H7 (cell line): ENCODE results near the gene HYAL3. TPM values are rescaled to one million over a fixed set of nuclear protein-coding genes. Genes with fewer than 3 reads are reported as not detected.
A peak's percentile ranks its signal among the peaks of the same experiment; 100 is the strongest.
"Not testable (repeated sequence)": the region's sequence is repeated elsewhere in the genome, so short reads cannot be mapped to it uniquely, and the experiment has no call there.

Experiments used
- DNase-seq: peaks from one replicate; pipeline ENCODE4 v3.0.0; 2012
- H3K27me3 ChIP-seq: 2 replicates; pipeline ENCODE4 v1.6.0; 2011; ENCODE audit warnings: mild to moderate bottlenecking, low read length; ENCODE audit not compliant: control insufficient read depth, insufficient read depth
- H3K36me3 ChIP-seq: replicated peaks from 2 replicates; pipeline ENCODE4 v1.5.1; 2011; ENCODE audit warnings: low read length; ENCODE audit not compliant: control insufficient read depth, insufficient read depth
- H3K4me3 ChIP-seq: 2 replicates; pipeline ENCODE4 v1.5.1; 2011; ENCODE audit warnings: low read depth, mild to moderate bottlenecking, control low read depth, low read length, moderate library complexity; ENCODE audit not compliant: insufficient read depth
- total RNA-seq: library from RNA; depleted of rRNA; stranded (reverse); fragments of >200 nt; shearing (Covaris generic); gene quantifications from 2 replicates; pipeline ENCODE4 v1.2.3, GENCODE V29; 2014

HYAL3 gene
- total RNA-seq, 1 experiment from 2014 or later = 5.7 TPM

DNA sequence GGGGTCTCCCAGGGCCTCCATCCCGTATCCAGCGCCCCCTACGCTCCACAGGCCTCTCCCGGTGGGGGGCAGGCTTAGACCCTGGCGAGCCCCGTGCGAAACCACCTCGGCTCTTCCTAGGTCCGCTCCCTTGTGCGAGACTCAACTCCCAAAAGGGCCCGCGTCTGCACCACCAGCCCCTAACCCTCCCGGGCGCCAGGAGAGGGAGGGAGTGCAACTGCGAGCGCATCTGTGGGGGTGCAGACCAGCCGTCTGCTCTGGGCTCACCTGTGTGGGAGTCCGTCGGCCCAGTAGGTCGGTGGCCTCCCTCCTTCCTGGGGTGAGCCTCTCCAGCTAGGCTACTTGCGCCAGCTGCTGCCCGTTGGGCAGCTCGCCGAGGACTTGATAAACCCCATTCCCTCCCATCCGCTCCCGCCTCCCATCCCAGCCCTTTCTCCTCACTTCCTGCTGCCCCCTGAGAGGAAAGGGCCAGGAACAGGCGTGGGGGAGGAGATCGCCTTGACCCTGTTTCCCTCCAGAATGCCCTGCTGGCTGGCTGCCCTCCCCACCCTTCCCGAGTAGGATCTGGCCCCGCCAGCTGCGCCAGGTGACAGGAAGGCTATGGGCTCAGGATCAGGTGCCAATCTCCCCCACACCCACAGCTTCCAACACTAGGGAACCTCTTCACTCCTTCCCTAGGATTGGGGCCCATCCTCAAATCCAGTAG is 23.3 kb upstream of the HYAL3 start, which contains the start of gene HYAL2:
Gene HYAL2, minus strand, starts transcription at position 360 of the 706 bp plus-strand sequence. CDS start 2,256 bp downstream, outside the sequence.
- DNase-seq = peak; percentile 85
- H3K36me3 ChIP-seq = peaks cover 26% of the 10 kb centered on the region
- H3K4me3 ChIP-seq = peak within 1 kb of the TSS; percentile 62
- H3K27me3 ChIP-seq = no peaks in the 10 kb centered on the region

DNA sequence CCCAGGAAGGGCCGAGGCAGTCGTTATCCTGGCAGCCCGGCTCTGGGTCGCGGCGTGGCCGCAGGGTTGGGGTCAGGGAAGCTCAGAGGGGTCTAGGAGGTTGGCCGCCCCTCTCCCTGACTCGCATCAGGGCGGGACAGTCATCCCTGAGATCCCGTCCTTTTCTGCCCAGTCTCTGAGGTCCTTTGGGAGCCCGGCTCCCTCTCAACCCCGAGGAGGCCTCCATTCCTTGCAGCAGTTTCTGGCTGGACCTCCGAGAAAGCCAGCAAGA is 22.8 kb upstream of the HYAL3 start:
- no peak for DNase-seq
- peaks cover 31% of the 10 kb centered on the region for H3K36me3 ChIP-seq

DNA sequence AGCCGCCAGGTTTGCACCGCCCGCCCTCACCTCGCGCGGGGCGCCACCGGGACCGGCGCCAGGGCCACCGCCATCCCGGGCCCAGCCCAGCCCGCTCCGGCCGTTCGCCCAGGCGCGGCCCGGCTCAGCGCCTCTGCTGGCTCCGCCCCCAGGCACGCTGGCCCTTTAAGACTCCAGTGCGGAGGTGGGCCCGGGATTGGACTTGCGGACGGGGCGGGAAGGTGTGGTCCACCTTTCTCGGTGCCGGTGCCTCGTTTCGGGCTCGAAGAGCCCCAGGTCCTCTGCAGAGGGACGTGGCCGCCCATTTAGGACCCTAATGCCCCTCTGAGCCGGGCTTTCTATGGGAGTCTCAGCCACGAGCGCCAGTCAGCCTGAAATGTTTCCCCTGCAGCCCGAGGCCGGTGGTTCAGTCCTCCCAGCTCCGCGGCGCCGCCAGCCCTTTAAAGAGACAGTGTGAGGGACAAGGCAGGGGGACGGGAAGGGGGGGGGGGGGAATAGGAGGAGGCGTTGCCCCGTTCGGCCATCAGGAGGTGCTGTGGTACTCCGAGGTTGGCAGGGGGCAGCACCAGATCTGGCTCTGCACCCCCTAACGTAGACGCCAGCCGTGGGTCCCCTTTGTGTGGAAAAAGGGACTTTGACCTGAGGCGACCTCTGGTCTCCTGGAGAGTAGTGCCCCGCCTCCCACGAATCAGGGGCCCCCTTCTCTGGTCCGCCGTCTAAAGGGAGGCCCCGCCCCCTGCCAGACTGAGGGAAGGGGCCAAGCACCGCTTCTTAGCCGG is 22.3 kb upstream of the HYAL3 start:
- H3K27me3 ChIP-seq = no peaks in the 10 kb centered on the region
- DNase-seq = peak; percentile 97
- H3K36me3 ChIP-seq = peaks cover 35% of the 10 kb centered on the region
- H3K4me3 ChIP-seq = peak overlapping the region; percentile 62

More for the DNA sequence above, 22.8 kb upstream of the HYAL3 start:
- H3K27me3 ChIP-seq = no peaks in the 10 kb centered on the region
- H3K4me3 ChIP-seq = peak overlapping the region; percentile 62

- DNase-seq = peak; percentile 98
- H3K4me3 ChIP-seq = peak overlapping the region; percentile 62
- H3K27me3 ChIP-seq = no peaks in the 10 kb centered on the region
- peaks cover 35% of the 10 kb centered on the region for H3K36me3 ChIP-seq
Measured at GRCh38 chr3:50320853-50321335, 21.7 kb upstream of the HYAL3 start.

DNA sequence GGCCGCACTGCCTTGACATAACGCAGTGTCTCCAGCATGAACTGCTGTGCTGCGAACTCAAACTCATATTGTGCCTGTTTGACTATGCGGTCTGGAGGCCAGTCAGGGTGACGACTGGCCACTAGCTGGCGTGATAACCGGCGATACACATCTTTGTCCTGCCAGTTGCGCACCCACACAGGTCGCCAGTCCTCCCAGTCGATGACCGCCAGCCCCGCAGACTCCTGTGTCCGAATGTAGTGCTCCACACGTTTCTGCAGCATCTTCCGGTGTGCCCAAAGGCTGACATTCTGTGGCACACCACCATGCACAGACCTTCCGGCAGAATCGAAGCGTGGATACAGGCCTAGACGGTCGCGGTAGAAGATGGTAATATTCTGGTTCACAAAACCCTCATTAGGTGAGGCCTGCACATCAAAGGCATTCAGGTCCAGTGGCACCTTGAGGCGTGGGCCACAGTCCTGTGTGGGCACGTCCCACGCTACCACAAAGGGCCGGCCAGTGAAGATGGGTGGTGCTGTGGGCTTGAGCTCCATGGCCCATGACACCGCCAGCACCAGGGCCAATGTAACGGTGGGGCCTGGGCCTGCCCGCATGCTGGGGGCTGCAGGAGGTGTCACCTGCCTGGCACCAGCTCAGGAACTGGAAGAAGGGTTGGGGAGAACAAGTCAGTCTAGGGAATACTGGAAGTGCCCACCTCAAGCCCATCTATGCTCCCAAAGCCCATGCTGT is 20.9 kb upstream of the HYAL3 start:
- Histone ChIP-seq H3K4me3 (peak overlapping the region; percentile 62), H3K36me3 (peaks cover 33% of the 10 kb centered on the region), H3K27me3 (no peaks in the 10 kb centered on the region)
- no peak for DNase-seq

- Histone ChIP-seq H3K27me3 (no peaks in the 10 kb centered on the region), H3K4me3 (no peak overlapping the region), H3K36me3 (peaks cover 33% of the 10 kb centered on the region)
- no peak for DNase-seq
Measured at GRCh38 chr3:50319181-50319893, 20.1 kb upstream of the HYAL3 start.

DNA sequence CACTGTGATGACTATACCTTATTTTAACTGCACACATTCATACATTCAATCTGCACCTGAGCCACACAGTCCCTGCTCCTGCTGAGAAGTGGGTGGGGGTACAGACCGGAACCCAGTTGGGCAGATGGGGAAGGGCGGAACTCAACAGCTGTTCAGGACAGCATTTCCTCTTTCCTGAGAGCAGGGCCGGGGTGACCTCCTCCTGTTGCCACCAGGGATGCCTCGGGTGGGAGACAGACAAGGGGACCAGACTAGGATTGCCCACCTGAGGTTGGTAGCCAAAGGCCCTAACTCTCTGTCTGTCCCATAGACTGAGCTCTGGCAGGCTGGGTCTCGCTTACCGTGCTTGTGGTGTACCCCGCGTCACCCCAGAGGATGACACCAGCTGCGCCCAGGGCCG is 19.4 kb upstream of the HYAL3 start:
- peaks cover 31% of the 10 kb centered on the region for H3K36me3 ChIP-seq
- H3K27me3 ChIP-seq = no peaks in the 10 kb centered on the region
- no peak for DNase-seq
- no peak overlapping the region for H3K4me3 ChIP-seq

DNA sequence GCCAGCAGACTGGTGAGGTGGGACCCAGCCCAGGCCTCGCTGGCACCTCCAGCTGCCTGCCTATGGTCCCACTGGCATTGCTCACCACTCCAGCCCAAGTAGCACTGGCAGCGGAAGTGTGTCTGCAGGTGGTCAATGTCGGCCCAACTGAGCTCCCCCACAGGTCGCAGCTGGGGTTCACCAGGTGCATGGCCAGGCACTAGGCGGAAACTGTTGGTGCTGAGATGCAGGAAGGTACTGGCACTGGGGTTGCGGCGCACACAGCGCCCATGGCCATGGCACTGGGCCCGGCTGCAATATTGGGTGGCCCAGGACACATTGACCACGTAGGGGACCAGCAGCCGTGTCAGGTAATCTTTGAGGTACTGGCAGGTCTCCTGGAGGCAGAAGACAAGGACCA is 19.0 kb upstream of the HYAL3 start:
- DNase-seq = no peak
- Histone ChIP-seq H3K36me3 (peaks cover 31% of the 10 kb centered on the region), H3K4me3 (no peak overlapping the region), H3K27me3 (no peaks in the 10 kb centered on the region)

DNA sequence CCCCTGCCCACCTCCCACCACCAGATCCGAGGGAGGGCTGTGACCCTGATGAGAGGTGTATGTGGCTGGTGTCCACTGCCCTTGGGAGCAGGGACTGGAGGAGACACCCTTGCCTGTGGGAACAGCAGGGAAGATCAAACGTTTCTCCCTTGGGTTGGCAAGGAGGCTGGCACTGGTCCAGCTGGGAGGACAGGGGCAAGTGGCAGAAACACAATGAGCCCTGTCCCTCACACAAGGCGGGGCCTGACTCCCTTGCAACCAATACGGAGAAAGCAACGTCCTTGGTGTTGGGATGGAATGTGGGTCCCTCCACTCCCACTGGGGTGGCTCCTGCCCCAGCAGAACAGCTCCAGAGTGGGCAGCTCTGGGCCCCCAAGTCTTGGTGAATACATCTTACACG is 18.1 kb upstream of the HYAL3 start:
- Histone ChIP-seq H3K4me3 (no peak overlapping the region), H3K36me3 (peaks cover 31% of the 10 kb centered on the region), H3K27me3 (no peaks in the 10 kb centered on the region)
- no peak for DNase-seq

DNA sequence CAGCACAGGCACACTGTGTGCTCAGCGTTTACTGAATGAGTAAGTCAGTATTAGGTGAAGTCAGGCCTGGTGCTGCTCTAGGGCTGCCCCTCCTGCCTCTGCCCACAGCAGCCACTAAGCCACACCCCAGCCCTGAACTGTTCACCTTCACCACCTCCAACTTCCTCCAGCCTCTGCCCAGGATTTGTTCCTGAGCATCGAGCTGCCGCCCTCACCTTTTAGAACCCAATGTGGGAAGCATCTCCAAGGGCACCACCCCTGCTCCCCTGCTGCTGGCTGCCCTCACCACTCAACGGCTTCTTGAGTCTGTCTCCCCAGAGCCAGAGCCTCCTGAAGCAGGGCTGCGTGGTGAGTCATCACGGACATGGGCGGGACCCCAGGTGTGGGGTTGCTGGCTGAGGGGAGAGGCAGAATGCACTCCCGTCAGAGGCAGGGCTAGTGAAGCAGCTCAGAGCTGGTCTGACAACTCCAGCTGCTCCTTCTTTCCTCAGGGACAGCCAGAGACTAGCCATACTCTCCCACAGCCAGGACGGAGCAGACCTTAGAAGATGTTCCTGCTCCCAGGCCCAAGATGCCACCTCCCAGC is 17.5 kb upstream of the HYAL3 start:
- Histone ChIP-seq H3K4me3 (no peak overlapping the region), H3K27me3 (no peaks in the 10 kb centered on the region), H3K36me3 (peaks cover 31% of the 10 kb centered on the region)
- no peak for DNase-seq

DNA sequence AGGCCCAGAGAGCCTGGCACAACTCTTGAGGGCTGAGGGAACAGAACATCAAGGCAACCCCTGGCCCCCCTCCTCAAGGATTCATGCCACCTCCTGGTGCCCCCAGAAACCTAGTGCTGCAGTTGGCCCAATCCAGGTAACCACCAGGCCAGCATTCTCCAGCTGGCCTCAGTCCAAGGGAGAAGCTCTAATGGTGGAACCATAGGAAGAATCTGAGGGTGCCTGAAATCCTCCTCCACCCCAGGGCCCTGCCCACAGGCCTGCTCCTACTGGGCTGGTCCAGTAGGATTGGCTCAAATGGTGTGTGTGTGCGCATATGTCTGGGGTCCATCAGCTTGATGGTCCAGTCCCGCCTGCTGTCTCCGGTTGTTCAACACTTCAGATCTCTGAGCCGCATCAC is 15.6 kb upstream of the HYAL3 start:
- no peaks in the 10 kb centered on the region for H3K27me3 ChIP-seq
- no peak for DNase-seq
- peaks cover 30% of the 10 kb centered on the region for H3K36me3 ChIP-seq
- H3K4me3 ChIP-seq = no peak overlapping the region

DNA sequence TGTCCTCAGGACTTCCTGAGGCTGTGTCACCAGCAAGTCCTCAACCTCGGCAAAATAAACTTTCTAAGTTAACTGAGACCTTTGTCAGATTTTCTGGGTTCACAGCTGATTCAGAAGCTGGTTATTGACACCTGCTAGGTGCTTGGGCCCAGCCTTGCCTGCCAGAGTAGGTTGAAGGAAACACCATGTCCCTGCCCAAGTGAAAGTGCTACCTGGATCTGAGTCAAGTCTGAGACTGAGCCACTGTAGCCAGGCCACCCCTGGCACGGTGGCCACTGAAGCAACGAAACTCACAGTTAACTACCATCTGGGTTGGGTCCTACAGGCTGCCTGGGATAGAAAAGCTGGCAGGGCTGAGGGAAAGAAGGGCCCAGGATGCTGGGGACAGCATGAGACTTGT is 15.1 kb upstream of the HYAL3 start:
- Histone ChIP-seq H3K27me3 (no peaks in the 10 kb centered on the region), H3K4me3 (no peak overlapping the region), H3K36me3 (peaks cover 25% of the 10 kb centered on the region)
- DNase-seq = no peak

DNA sequence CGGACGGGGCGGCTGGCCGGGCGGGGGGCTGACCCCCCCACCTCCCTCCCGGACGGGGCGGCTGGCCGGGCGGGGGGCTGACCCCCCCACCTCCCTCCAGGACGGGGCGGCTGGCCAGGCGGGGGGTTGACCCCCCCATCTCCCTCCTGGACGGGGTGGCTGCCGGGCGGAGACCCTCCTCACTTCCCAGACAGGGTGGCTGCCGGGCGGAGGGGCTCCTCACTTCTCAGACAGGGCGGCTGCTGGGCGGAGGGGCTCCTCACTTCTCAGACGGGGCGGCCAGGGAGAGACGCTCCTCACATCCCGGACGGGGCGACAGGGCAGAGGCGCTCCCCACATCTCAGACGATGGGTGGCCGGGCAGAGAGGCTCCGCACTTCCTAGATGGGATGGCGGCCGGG is 12.8 kb upstream of the HYAL3 start:
- H3K4me3 ChIP-seq, H3K27me3 ChIP-seq, H3K36me3 ChIP-seq, DNase-seq: not testable (repeated sequence)

- Histone ChIP-seq H3K27me3 (no peaks in the 10 kb centered on the region), H3K36me3 (no peaks in the 10 kb centered on the region), H3K4me3 (no peak overlapping the region)
- DNase-seq = no peak
Measured at GRCh38 chr3:50304601-50305000, 5.4 kb upstream of the HYAL3 start.
